ENCODE results near the gene PLPP1.

The PLPP1 gene

DNA sequence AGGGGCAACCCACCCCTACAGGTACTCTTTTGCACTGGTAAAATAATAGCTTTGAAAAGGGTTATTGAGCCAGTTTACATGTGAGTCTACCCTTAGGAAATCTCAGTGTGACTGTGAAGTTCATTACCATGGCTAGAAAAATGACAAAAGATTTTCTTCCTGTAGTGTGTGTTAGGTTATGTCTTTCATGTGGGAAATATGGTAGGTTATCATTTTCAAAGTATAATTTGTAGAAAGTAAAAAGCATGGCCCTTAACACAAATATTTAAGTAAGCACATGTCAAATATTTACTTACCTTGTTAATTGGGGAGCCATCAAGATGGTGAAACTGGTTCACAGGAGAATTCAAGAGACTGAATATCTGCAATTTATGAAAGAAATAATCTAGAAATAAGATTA is 37.3 kb upstream of the PLPP1 start:
- Histone ChIP-seq H3F3A (ENCODE audit: insufficient read depth, low read length) (no peaks in the 10 kb centered on the region), H3K4me1 (ENCODE audit: low read length) (no peaks in the 10 kb centered on the region), H3K9me2 (replicated peaks; ENCODE audit: insufficient read depth, low read length) (no peaks in the 10 kb centered on the region), H2AFZ (ENCODE audit: low read length) (no peak overlapping the region), H3K4me3 (ENCODE audit: low read length) (no peak overlapping the region), H3K9me3 (replicated peaks; ENCODE audit: insufficient read depth, low read length) (no peaks in the 10 kb centered on the region), H3K79me2 (ENCODE audit: low read length) (no peaks in the 10 kb centered on the region), H4K20me1 (ENCODE audit: insufficient read depth, low read length) (no peaks in the 10 kb centered on the region), H3K27me3 (replicated peaks; ENCODE audit: insufficient read depth, low read length) (no peaks in the 10 kb centered on the region), H3K4me2 (ENCODE audit: low read depth, low read length) (no peak overlapping the region), H3K36me3 (replicated peaks; ENCODE audit: insufficient read depth, low read length) (no peaks in the 10 kb centered on the region), H3K27ac (ENCODE audit: low read length) (no peak overlapping the region), H3K9ac (ENCODE audit: low read length) (no peak overlapping the region)
- DNase-seq: no peak
- TF ChIP-seq EZH2 (optimal IDR thresholded peaks at IDR 0.05; ENCODE audit: low read depth, low read length) (no peak), EZH2phosphoT487 (IDR thresholded peaks at IDR 0.05; ENCODE audit: low read length) (no peak)
- TF ChIP-seq, protein P1, sequence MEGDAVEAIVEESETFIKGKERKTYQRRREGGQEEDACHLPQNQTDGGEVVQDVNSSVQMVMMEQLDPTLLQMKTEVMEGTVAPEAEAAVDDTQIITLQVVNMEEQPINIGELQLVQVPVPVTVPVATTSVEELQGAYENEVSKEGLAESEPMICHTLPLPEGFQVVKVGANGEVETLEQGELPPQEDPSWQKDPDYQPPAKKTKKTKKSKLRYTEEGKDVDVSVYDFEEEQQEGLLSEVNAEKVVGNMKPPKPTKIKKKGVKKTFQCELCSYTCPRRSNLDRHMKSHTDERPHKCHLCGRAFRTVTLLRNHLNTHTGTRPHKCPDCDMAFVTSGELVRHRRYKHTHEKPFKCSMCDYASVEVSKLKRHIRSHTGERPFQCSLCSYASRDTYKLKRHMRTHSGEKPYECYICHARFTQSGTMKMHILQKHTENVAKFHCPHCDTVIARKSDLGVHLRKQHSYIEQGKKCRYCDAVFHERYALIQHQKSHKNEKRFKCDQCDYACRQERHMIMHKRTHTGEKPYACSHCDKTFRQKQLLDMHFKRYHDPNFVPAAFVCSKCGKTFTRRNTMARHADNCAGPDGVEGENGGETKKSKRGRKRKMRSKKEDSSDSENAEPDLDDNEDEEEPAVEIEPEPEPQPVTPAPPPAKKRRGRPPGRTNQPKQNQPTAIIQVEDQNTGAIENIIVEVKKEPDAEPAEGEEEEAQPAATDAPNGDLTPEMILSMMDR (IDR thresholded peaks at IDR 0.05; ENCODE audit: low read length): no peak

DNA sequence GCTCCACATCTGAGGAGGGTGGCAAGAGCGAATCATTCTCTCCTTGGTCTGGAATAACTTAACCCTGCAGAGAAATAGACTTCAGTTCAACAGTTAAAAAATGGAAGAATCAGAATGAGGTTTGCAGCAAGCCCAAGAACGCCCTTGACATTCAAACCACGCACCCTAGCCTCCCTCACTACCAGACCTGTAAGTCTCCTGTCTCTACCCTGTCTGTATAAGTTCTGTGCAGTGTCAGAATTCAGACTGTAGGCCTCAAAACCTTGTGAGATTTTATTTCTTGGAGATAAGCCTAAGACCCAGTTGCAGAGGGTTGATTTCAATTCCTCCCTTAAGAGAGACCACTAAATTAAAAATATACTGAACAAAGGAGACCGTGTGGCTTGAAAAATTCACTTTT is 35.8 kb upstream of the PLPP1 start:
- Histone ChIP-seq H3K4me3 (ENCODE audit: low read length) (no peak overlapping the region), H3K27ac (ENCODE audit: low read length) (no peak overlapping the region)

DNA sequence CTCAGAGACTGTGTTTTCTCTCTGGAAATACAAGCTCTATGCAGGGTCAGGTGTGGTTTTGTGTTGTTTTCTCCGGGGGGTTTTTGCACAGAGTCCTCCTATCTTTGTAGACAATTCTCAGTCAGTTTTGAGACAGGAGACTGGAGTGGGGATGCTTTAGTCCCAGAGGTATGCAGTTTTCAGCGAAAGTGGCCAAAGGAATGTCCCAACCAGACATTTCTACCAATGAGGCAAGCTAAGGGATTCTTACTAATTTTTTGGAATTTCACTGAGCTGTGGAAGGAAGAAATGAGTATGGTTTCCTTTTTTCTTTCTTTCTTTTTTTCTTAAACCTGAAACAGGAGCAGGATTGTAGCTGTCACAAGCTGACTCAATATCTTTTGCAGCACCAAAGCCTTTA is 35.3 kb upstream of the PLPP1 start:
- no peak overlapping the region for H3K27ac ChIP-seq (ENCODE audit: low read length)

More for the DNA sequence above, 35.8 kb upstream of the PLPP1 start:
- Histone ChIP-seq H3K27me3 (replicated peaks; ENCODE audit: insufficient read depth, low read length) (no peaks in the 10 kb centered on the region), H3K9me2 (replicated peaks; ENCODE audit: insufficient read depth, low read length) (no peaks in the 10 kb centered on the region), H3K9ac (ENCODE audit: low read length) (no peak overlapping the region), H3K4me1 (ENCODE audit: low read length) (no peaks in the 10 kb centered on the region), H2AFZ (ENCODE audit: low read length) (no peak overlapping the region), H3F3A (ENCODE audit: insufficient read depth, low read length) (no peaks in the 10 kb centered on the region), H3K9me3 (replicated peaks; ENCODE audit: insufficient read depth, low read length) (no peaks in the 10 kb centered on the region), H4K20me1 (ENCODE audit: insufficient read depth, low read length) (no peaks in the 10 kb centered on the region), H3K4me2 (ENCODE audit: low read depth, low read length) (no peak overlapping the region), H3K36me3 (replicated peaks; ENCODE audit: insufficient read depth, low read length) (no peaks in the 10 kb centered on the region), H3K79me2 (ENCODE audit: low read length) (no peaks in the 10 kb centered on the region)
- TF ChIP-seq, protein P1 (IDR thresholded peaks at IDR 0.05; ENCODE audit: low read length): no peak
- TF ChIP-seq EZH2 (optimal IDR thresholded peaks at IDR 0.05; ENCODE audit: low read depth, low read length) (no peak), EZH2phosphoT487 (IDR thresholded peaks at IDR 0.05; ENCODE audit: low read length) (no peak)
- DNase-seq: no peak

More for the DNA sequence above, 35.3 kb upstream of the PLPP1 start:
- Histone ChIP-seq H3K4me2 (ENCODE audit: low read depth, low read length) (no peak overlapping the region), H3K4me1 (ENCODE audit: low read length) (peaks cover 4% of the 10 kb centered on the region), H3K4me3 (ENCODE audit: low read length) (no peak overlapping the region), H3K9ac (ENCODE audit: low read length) (no peak overlapping the region), H3F3A (ENCODE audit: insufficient read depth, low read length) (no peaks in the 10 kb centered on the region), H3K9me2 (replicated peaks; ENCODE audit: insufficient read depth, low read length) (no peaks in the 10 kb centered on the region), H3K9me3 (replicated peaks; ENCODE audit: insufficient read depth, low read length) (no peaks in the 10 kb centered on the region), H3K27me3 (replicated peaks; ENCODE audit: insufficient read depth, low read length) (no peaks in the 10 kb centered on the region), H4K20me1 (ENCODE audit: insufficient read depth, low read length) (no peaks in the 10 kb centered on the region), H3K36me3 (replicated peaks; ENCODE audit: insufficient read depth, low read length) (no peaks in the 10 kb centered on the region), H2AFZ (ENCODE audit: low read length) (no peak overlapping the region), H3K79me2 (ENCODE audit: low read length) (no peaks in the 10 kb centered on the region)
- DNase-seq: no peak
- TF ChIP-seq, protein P1 (IDR thresholded peaks at IDR 0.05; ENCODE audit: low read length): no peak
- TF ChIP-seq EZH2phosphoT487 (IDR thresholded peaks at IDR 0.05; ENCODE audit: low read length) (no peak), EZH2 (optimal IDR thresholded peaks at IDR 0.05; ENCODE audit: low read depth, low read length) (no peak)
